NCI-H510A treated with DMSO at 0.1 percent for 48 hours (cell line): Measurements from ENCODE around the gene C1QL4.
A peak's percentile ranks its signal among the peaks of the same experiment; 100 is the strongest.
"Not testable (repeated sequence)": the region's sequence is repeated elsewhere in the genome, so short reads cannot be mapped to it uniquely, and the experiment has no call there.

Experiments
- DNase-seq: peaks from one replicate; lab custom pipeline; 2025; lab: John Stamatoyannopoulos, UW

Gene C1QL4

DNA sequence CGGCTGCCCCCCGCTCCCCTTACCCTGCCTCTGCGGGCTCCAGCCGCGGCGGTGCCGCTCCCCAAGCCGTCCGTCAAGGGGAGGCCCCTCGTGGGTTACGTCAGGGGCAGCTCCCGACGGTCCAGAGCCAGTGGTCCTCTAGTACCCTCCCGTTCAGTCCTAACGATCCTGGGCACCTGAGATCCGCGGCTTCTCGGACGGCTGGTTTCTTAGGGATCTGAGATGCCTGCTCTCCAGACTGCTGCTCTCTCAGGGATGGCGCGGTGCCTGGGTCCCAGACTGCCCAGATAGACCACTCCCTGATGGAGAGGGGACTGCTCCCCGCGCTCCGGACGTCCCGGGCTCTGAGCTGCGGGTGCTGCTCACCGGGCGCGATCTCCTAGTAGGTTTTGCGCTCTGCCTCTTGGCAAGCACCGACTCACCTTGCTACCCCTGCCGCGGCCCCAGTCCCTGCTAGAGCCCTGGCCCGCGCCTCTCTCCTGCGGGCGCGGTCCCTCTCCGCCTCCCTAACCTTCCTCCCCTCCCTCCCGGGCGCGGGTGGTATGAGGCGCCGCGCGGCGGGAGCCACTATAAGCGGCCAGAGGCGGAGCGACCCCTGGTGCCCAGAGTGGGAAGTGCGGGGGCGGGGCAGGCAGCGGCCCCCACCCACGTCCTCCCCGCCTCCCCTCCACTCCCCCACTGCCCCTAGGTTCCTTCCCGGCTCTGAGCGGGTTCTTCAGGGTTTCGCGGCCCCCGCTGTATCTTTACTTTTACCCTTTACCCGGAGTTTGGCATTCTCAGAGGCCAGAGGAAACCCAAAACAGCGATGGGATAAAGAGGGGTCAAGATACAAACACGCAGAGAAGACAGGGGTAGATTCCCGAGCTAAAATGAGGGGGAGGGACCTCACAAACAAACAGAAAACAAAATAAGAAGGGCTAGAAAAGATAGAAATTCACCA, at the start of gene C1QL4:
TSS of gene C1QL4 (minus strand) at position 544 of the 940 bp plus-strand sequence. CDS start 711 bp downstream, outside the sequence.
- peak; percentile 61 for DNase-seq

DNA sequence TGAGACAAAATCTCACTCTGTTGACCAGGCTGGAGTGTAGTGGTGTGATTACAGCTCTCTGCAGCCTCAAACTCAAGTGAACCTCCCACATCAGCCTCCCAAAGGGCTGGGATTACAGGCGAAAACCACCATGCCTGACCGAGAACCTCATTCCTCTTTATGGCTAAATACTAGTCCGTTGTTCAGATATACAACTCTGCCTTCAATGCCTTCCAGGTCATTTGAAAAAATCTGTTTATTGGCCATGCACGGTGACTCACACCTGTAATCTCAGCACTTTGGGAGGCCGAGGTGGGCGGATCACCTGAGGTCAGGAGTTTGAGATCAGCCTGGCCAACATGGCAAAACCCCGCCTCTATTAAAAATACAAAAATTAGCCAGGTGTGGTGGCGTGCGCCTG, 43.2 kb upstream of the C1QL4 start:
- not testable (repeated sequence) for DNase-seq

DNA sequence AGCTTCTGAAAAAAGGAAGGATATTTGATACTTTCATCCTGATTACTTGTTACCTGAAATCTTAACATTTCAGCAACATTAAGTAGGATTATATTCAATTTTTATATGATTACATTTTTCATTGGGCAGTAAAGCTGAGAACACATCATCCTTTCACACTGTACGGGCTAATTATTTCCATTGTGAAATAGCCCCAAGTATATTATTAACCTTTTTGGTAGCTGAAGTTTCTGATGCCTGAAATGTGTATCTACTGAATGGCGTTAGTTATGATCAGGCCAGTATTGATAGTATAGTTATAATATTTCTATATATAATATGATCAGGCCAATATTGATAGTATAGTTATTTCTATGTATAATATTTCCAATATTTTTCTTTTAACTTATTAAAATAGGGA, 40.4 kb upstream of the C1QL4 start:
- no peak for DNase-seq

DNA sequence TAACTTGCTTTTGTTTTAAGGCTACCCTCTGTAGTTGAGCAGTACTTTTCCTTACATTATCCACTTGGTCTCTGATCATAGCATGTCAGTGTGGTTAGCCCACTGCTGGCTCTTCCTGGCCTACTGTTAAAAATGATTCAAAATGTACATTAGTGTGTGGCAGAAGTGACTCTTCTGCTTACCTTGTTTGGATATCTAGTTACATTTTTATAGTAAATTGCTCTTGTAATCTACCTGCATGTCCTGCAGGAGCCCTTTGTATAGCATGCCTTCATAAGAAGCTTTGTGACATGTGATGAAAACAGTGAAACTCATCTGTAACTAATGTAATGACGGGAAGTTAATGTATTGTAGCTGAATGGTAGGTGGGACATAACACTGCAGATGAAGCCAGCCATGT, 38.4 kb upstream of the C1QL4 start:
- DNase-seq = no peak

DNA sequence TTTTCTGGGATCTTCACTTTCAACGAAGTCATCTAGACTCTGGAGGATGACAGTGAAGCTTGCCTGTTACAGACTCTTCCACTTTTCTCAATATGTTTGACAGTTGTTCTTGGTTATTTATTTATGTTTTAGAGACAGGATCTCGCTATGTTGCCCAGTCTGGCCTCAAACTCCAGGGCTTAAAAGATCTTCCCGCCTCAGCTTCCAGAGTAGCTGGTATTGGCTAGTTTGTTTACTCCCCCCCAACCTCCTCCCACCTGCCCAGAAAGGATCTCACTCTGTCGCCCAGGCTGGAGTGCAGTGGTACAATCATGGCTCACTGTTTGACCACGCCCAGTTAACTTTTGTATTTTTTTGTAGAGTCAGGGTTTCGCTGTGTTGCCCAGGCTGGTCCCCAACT, 33.6 kb upstream of the C1QL4 start:
- DNase-seq = no peak

DNA sequence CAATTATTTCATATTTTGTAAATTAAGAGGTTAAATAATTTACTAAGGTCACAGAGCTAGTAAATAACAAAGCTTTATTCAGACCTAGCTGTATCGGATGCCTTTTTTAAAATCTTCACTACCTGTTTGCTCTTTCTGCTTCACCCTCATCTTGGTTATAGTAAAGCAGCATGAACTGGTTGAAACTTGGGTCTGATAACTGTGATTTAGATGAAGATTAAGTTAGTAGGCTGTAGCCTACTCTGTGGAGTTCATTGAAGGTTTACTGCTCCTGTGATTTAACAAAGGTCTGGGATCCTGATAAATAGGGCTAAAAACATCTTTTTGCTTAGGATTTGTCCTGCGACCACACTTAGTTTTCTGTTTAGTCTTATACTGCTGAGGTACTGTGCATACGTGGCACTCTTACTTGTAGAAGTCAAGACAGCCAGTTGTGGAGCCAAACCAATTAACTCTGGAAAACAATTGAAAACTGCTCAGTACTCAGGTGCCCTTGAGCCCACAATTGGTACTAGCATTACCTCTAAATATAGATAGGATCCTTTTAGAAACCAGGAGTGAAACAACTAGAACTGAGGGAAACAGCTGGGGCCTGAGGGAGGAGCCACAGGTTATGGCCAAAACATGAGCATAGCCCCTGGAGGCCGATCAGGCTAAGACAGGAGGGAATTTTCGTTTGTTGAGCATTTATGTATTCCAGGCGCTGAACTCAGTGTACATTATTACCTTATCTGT, 32.6 kb upstream of the C1QL4 start:
- peak; percentile 69 for DNase-seq

DNA sequence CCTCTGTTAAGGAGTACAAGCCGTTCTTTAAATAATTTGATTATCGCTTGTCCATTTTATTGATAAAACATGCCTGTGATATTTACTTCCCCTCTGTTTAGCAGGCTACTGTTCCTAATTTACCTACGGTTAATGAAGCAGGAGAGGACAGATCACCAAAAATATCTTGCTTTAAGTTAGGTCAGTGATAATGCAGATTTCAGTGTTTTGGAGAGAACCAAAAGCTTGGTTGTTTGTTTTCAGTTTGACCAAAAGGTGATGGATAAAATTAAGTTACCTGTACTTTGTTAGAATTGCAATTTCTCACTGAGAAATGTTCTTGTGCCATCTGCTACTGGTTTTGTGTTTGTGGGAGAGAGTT, 31.2 kb upstream of the C1QL4 start:
- DNase-seq = no peak

DNA sequence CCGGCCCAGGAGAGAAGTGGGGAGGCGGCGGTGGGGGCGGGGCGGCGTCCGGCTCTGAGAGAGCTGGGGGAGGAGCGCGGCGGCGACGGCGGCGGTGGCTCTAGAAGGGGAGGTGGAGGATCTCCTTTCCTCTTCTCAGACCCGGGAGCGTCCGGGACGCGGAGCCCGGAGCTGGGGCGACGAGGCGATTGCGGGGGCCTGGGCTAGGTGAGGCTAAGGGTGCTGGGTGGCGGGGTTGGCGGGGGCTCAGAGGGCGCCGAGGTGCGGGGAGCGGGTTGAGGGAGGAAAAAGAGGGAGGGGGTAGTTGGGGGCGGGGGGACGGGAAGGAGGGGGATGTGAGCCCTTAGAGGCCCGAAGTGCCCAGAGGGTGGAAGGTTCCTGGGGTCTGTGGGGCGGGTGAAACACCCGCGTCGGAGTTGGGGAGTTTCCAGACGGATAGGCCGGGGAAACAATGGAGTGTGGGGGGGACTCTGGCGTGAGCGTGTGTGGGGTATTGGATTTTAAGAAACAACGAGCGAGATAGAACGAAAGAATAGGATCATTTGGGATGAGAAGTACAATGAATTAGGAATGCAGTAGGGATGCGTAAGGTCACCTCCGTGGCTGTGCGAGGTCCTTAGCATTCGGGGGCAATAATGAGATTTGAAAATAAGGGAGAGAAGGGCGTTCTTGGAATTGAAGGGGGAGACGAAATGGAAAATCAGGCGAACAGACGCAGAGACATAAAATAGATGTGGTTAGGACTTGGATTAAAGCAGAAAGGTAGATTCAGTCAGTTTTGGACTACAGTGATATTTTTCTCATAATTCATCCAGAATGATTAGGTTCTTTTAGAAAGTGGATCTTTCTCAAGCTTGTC, 30.6 kb upstream of the C1QL4 start, which contains the start of gene SPATS2:
TSS of gene SPATS2 (plus strand) at position 82 of the 859 bp plus-strand sequence. CDS start 93,551 bp downstream, outside the sequence.
- DNase-seq = no peak

DNA sequence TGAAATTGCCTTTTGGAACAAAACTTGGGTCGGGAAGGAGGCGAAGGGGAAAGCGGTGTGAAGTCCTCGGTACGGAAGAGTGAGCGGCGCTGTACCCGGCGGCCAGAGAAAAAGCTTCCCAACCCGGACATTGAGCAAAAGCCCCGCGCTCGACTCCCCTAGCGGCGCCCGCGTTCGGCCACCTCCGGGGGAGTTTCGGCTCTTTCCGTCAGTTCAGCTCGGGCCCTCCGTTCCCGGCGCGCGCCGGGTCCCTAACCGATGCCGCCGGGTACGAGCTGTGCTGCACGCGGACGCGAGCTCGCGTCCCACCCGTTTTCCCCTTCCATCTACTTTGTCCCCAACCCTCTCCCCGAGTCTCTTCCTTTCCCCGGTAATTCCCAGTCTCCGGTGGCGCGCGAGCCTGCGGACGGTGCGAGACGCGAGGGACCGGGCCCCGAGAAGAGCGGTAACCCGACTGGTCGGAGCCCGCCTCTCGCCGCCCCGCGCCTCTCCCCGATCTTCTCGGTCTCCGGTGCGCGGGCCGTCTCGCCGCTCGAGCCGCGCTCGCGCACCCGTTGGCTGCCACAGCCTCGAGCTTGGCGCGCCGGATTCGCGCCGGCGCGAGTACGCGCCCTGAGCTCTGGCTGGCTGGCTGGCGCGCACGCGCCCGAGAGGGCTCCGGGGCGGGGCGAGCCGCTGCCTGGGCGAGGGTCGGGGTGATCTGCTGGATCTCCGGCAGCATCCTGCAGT, 29.8 kb upstream of the C1QL4 start:
- DNase-seq = peak; percentile 92

DNA sequence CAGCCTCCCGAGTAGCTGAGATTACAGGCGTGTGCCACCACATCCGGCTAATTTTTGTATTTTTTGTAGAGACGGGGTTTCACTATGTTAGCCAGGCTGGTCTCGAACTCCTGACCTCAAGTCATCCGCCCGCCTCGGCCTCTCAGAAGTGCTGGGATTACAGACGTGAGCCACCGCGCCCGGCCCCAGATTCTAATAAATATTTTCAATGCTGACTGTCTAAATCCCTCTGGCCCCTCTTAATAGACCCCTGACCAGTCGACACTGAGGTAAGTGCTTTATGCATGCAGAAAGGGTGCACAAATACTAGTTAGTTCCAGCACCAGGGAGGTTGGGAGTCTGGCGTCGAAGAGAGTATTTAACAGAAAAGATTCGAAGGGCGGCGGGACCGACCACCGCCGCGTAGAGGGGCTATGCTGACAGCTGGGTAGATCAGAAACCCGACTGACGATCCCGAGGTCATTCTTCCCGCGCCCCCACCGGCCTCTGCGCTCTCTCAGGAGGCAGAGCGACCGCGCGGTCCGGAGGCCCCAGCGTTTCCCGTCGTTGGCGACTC, 29.2 kb upstream of the C1QL4 start:
- no peak for DNase-seq

DNA sequence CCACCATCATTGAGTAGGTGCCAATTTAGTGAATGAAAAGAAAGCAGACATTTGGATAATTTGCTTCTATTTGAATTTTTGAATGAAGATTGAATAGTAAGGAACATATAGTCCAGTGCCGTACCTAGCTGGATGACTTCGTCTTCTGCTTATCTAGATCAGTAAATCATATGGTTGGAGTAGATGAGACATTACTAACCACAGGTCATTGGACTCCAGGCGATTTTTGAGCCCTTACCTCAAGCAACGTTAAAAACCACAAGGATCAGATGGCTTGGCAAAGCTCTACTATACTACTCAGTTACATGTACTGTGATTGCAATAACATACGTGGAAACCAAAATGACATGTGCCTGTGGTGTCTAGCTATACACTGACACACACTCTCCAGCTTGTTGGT, 28.6 kb upstream of the C1QL4 start:
- no peak for DNase-seq

DNA sequence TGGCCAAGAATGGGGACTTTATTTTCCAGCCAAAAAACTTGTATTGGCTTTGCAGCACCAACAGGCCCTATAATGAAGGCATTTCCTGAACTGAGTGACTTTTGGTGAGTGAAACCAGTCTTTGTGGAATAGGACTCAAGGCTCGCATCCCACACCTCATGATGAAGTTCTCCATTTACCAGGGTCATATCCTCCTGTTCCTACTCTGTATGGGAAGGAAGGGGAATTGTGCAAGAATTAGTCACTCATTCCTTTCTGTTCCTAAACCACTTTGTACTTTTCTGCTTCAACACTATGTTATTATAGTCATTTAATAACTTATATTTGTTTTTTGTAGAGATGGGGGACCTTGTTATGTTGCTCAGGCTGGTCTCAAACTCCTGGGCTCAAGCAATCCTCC, 28.0 kb upstream of the C1QL4 start:
- no peak for DNase-seq

DNA sequence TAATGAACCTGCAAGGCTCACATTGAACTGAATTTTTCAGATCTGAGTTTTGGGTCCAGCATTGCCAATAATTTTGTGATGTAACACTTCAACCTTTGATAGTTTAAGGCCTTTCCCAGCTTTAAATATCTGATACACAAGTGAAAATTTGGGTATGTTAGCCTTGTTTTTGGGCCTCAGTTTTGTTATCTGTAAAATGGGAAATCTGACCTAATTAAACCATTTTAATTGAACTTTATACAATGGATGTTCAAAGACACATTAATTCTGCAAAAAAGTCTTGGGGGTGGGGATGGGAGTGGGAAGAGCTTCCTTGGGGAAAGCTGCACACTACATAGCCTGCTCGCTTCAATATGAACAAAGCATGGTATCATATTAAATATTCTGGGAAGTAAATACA, 25.1 kb upstream of the C1QL4 start:
- DNase-seq = no peak

DNA sequence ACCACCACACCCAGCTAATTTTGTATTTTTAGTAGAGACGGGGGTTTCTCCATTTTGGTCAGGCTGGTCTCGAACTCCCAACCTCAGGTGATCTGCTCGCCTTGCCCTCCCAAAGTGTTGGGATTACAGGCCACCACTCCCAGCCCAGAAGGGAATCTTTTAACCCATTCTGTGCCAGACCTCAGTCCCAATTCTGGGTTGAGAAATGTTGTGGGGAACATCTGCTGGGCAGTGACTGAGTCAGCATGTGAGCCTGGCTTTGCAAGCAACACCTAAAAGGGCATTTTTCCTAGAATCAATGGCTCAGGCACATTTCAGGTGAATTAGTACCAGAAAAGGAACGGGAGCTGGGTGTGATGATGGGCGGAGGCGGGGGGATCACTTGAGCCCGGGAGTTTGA, 22.7 kb upstream of the C1QL4 start:
- no peak for DNase-seq

DNA sequence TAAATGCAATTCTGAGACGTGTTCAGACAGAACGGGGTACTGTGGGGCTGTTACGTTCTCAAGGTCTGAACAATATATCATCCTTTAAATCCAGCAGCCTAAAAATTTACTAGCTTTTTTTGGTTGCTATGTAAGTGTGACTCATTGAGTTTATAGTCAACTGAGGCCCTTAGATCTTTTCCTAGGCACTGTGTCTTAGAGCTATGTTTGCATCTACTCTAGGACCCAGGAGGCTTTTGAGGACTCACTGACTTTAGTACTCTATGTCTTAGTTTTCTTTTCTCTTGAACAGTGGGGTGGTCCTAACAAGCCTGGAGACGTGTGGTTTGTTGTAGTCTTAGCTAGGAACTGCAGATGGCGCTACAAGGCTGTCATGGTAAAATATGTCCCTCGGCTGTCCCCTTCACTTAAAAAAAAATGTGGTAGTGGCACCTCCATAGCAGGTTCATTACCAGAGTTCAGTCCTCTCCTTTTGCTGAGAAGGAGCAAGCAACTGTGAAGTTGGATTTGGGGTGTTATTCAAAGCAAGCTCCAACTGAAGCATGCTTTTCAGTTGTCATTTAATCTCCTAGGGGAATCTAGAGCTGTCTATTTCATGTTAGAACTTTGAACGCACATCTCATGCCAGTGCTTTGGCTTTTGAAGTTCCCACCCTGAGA, 21.6 kb upstream of the C1QL4 start:
- DNase-seq = peak; percentile 88

DNA sequence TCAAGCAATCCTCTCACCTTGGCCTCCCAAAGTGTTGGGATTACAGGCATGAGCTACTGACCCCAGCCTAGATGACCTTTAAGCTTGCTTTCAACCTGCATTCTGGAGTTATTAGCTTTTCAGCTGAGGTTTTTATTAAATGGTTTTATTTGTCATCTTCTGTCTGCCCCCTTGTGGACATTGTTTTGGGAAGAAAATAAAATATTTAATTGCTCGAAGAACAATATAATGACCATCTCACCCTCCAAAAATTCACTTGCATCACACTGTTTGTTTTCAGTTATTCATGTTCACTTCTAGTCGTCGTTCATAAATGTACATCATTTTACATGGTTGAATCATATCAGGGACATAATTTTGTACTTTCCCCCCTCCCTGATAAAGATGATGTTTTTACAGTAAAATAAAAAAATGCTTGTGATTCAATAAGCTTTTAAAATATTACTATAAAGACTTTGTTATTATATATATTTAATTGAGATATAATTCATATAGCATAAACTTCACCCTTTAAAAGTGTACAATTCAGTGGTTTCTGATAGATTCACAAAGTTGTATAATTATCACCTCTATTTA, 20.2 kb upstream of the C1QL4 start:
- no peak for DNase-seq

DNA sequence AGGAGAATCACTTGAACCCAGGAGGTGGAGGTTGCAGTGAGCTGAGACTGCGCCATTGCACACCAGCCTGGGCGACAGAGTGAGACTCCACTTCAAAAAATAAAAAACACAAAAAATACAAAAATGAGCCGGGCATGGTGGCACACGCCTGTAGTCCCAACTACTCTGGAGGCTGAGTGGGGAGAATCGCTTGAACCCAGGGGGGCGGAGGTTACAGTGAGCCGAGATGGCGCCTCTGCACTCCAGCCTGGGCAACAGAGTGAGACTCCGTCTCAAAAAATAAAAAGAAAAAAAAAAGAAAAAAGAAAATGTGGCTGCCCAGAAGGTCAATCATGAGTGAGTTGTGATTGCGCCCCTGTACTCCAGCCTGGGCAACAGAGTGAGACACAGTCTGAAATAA, 18.9 kb upstream of the C1QL4 start:
- no peak for DNase-seq

DNA sequence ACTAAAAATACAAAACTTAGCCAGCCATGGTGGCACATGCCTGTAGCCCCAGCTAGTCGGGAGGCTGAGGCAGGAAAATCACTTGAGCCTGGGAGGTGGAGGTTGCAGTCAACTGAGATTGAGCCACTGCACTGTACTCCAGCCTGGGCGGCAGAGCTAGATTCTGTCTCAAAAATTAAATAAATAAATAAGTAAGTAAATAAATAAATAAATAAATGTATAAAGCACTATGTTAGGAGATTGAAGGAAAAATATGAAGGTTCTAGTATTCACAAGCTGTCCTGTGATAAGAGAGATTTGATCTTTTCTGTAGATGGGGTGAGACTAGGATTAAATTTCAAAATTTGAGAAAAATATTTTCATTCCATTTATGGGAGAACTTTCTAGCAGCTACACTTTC, 15.4 kb upstream of the C1QL4 start:
- DNase-seq = no peak

DNA sequence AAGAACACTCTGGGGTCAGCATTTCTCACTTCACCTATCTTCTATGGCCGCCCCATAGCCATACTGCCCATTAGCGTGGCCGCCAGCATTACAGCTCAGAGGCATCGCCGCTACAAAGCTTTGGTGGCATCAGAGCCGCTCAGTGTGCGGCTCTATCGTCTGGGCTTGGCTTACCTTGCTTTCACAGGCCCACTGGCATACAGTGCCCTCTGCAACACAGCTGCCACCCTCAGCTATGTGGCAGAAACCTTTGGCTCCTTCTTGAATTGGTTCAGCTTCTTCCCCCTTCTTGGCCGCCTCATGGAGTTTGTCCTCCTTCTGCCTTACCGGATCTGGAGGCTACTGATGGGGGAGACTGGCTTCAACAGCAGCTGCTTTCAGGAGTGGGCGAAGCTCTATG, 12.3 kb upstream of the C1QL4 start:
- DNase-seq = no peak

DNA sequence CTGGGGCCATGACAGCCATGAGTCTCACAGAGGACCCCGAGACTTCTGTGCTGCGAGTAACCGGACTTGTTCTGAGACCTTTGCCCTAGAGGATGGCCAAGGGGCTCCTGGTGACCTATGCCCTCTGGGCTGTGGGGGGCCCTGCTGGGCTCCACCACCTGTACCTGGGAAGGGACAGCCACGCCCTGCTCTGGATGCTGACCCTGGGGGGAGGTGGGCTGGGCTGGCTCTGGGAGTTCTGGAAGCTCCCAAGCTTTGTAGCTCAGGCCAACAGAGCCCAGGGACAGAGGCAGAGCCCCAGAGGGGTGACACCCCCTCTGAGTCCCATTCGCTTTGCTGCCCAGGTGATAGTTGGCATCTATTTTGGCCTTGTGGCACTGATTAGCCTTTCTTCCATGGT, 11.8 kb upstream of the C1QL4 start:
- no peak for DNase-seq
